CD4-positive, alpha-beta T cell treated with Interferon gamma for 1 hour (primary cell): ENCODE results near the gene TRIM56.

ENCODE experiments used
- DNase-seq: peaks from one replicate; pipeline ENCODE4 v3.0.0-alpha.2; 2020

The TRIM56 gene

GRCh38 chr7:101134399-101134980 lies 49.2 kb downstream of the TRIM56 start:
- no peak for DNase-seq

GRCh38 chr7:101137651-101138212 lies 52.5 kb downstream of the TRIM56 start:
- no peak for DNase-seq

- DNase-seq: peak; percentile 85
Observed at GRCh38 chr7:101138213-101138870, 53.1 kb downstream of the TRIM56 start.

GRCh38 chr7:101140339-101140699 lies 55.0 kb downstream of the TRIM56 start:
- DNase-seq: no peak

GRCh38 chr7:101140746-101141382 lies 55.6 kb downstream of the TRIM56 start:
- no peak for DNase-seq
